ENCODE measurements around the gene CCDC183. TPM values are rescaled to one million over a fixed set of nuclear protein-coding genes. Genes with fewer than 3 reads are reported as not detected.

CCDC183 gene
- total RNA-seq, 1 experiment from 2014 or later, result not detected

DNA sequence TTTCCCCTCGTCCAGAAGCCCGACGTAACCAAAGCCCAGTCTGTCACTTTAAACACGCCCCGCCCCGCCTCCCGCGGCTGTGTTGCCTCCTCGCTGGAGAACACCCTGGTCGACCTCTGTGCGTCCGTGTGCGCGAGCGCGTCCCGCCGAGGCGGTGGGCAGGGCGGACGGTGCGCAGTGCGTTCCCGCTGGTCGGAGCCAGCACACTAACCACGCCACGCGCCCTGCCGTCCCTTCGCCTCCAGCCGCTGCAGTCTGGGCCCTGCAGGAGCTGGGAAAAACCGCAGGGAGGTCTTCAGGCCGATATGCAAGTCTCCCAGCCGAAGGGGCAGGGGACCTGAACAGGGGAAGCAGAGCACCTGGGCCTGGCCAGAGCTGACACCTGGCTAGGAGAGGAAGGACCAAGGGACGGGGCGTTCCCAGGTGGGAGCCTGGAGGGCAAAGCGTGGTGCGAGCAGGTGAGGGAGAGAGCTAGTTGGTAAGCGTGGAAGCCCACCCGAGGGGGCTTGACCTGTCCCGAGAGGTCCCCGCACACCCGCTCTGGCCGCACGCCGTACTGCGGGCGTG, 51.8 kb downstream of the CCDC183 start:
- peak overlapping the region; percentile 79 for H3K4me3 ChIP-seq (ENCODE audit: low read length)
- H3K9me2 ChIP-seq (replicated peaks; ENCODE audit: insufficient read depth, low read length), result no peaks in the 10 kb centered on the region
- no peaks in the 10 kb centered on the region for H3K9me3 ChIP-seq (ENCODE audit: low read length)
- H3K79me2 ChIP-seq (ENCODE audit: low read length), result no peaks in the 10 kb centered on the region
- no peaks in the 10 kb centered on the region for H3K27me3 ChIP-seq (ENCODE audit: low read length)
- H2AFZ ChIP-seq (ENCODE audit: low read length), result no peak overlapping the region
- H3K9ac ChIP-seq (ENCODE audit: low read length), result peak overlapping the region; percentile 73
- peaks cover 23% of the 10 kb centered on the region for H3K4me1 ChIP-seq (ENCODE audit: low read length)
- H3K27ac ChIP-seq (ENCODE audit: low read length), result peak overlapping the region; percentile 63
- DNase-seq, result peak; percentile 94
- H3K36me3 ChIP-seq (ENCODE audit: insufficient read depth, low read length), result peaks cover 3% of the 10 kb centered on the region; the same call in 1 of the 2 replicates
- H4K20me1 ChIP-seq (ENCODE audit: insufficient read depth, low read depth, low read length), result peaks cover 13% of the 10 kb centered on the region
- peak overlapping the region; percentile 74 for H3K4me2 ChIP-seq (ENCODE audit: low read depth, low read length, poor library complexity, severe bottlenecking)

DNA sequence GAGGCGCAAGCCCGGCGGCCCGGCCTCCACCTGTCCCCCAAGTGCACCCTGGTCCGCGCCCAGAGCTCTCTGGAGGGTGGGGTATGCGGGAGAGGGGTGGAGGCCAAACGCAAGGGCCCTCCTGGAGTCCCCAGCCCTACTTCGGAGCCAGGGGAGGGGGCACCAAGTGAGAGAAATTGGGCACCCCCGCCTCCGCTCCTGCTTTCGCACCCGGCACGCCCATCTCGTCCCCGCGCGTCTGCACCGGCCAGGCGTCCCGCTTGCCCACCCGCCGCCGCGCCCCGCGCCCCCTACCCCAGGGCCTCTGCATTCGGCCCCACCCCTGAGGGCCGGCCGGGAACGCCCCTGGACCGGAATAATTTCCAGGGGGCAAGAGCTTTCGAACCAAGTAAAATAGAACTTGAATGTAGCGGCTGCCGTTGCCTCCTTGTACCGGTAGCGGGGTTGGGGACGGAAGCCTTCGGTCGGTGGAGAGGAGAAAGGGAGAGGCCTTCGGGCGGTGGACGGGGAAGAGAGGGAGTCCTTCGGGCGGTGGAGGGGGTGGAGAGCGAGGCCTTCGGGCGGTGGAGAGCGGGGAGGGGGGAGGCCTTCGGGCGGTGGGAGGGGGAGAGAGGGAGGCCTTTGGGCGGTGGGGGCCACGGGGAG, 52.4 kb downstream of the CCDC183 start:
- no peaks in the 10 kb centered on the region for H3K27me3 ChIP-seq (ENCODE audit: low read length)
- H3K4me1 ChIP-seq (ENCODE audit: low read length), result peaks cover 17% of the 10 kb centered on the region
- H3K36me3 ChIP-seq (ENCODE audit: insufficient read depth, low read length), result peaks cover 3% of the 10 kb centered on the region; the same call in 1 of the 2 replicates
- peak overlapping the region; percentile 74 for H3K4me2 ChIP-seq (ENCODE audit: low read depth, low read length, poor library complexity, severe bottlenecking)
- H2AFZ ChIP-seq (ENCODE audit: low read length), result no peak overlapping the region
- H3K4me3 ChIP-seq (ENCODE audit: low read length), result peak overlapping the region; percentile 79
- peak overlapping the region; percentile 73 for H3K9ac ChIP-seq (ENCODE audit: low read length)
- no peaks in the 10 kb centered on the region for H3K9me2 ChIP-seq (replicated peaks; ENCODE audit: insufficient read depth, low read length)
- no peaks in the 10 kb centered on the region for H3K9me3 ChIP-seq (ENCODE audit: low read length)
- H3K79me2 ChIP-seq (ENCODE audit: low read length), result no peaks in the 10 kb centered on the region
- peaks cover 13% of the 10 kb centered on the region for H4K20me1 ChIP-seq (ENCODE audit: insufficient read depth, low read depth, low read length)
- peak; percentile 80 for DNase-seq
- H3K27ac ChIP-seq (ENCODE audit: low read length), result peak overlapping the region; percentile 63

DNA sequence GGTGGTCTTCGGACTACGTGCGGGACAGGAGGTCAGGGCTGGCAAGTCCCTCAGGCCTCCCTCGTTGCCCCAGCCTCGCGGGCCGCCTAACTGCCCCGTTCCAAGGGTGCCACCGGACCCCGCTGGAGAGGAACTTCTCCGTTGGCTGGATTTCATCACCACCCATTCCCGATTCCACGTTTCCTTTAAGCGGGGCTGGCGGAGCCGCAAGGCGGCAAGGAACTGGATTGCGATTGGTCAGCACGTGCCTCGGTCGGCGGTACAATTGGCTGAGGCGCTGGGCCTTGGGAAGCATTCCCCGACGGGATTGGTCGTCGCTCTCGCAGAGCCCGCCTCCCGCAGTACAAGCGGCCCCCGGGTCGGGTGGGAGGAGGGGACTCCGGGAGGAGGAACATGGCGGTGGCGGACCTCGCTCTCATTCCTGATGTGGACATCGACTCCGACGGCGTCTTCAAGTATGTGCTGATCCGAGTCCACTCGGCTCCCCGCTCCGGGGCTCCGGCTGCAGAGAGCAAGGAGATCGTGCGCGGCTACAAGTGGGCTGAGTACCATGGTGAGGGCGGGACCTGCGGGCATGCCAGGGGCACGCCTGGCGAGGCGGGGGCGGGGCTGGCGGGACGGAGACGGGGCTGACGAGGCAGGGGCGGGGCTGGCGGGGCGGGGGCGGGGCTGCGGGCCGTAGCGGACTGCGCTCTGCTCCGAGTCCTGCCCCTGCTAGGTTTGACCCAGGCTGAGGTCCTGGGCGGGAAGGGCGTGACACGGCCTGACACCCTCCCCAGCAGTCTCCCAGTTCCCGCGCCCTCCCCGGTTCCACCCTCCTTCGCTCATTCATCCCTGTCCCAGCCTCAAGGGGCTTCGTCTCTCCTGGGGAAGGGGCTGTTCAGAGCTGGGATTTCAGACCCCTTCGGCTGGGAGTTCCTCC, 53.2 kb downstream of the CCDC183 start, which contains the start of gene PHPT1:
Gene PHPT1 (plus strand): TSS at position 372 of the 922 bp plus-strand sequence. CDS start 22 bp downstream, at position 394.
- peak; percentile 99 for DNase-seq
- no peaks in the 10 kb centered on the region for H3K27me3 ChIP-seq (ENCODE audit: low read length)
- H2AFZ ChIP-seq (ENCODE audit: low read length), result no peak within 1 kb of the TSS
- H3K9ac ChIP-seq (ENCODE audit: low read length), result peak within 1 kb of the TSS; percentile 73
- no peaks in the 10 kb centered on the region for H3K9me2 ChIP-seq (replicated peaks; ENCODE audit: insufficient read depth, low read length)
- peak within 1 kb of the TSS; percentile 74 for H3K4me2 ChIP-seq (ENCODE audit: low read depth, low read length, poor library complexity, severe bottlenecking)
- H3K79me2 ChIP-seq (ENCODE audit: low read length), result no peaks in the 10 kb centered on the region
- H4K20me1 ChIP-seq (ENCODE audit: insufficient read depth, low read depth, low read length), result peaks cover 13% of the 10 kb centered on the region
- H3K4me1 ChIP-seq (ENCODE audit: low read length), result peaks cover 15% of the 10 kb centered on the region
- peak within 1 kb of the TSS; percentile 63 for H3K27ac ChIP-seq (ENCODE audit: low read length)
- no peaks in the 10 kb centered on the region for H3K9me3 ChIP-seq (ENCODE audit: low read length)
- peak within 1 kb of the TSS; percentile 79 for H3K4me3 ChIP-seq (ENCODE audit: low read length)
- peaks cover 3% of the 10 kb centered on the region; the same call in 1 of the 2 replicates for H3K36me3 ChIP-seq (ENCODE audit: insufficient read depth, low read length)

DNA sequence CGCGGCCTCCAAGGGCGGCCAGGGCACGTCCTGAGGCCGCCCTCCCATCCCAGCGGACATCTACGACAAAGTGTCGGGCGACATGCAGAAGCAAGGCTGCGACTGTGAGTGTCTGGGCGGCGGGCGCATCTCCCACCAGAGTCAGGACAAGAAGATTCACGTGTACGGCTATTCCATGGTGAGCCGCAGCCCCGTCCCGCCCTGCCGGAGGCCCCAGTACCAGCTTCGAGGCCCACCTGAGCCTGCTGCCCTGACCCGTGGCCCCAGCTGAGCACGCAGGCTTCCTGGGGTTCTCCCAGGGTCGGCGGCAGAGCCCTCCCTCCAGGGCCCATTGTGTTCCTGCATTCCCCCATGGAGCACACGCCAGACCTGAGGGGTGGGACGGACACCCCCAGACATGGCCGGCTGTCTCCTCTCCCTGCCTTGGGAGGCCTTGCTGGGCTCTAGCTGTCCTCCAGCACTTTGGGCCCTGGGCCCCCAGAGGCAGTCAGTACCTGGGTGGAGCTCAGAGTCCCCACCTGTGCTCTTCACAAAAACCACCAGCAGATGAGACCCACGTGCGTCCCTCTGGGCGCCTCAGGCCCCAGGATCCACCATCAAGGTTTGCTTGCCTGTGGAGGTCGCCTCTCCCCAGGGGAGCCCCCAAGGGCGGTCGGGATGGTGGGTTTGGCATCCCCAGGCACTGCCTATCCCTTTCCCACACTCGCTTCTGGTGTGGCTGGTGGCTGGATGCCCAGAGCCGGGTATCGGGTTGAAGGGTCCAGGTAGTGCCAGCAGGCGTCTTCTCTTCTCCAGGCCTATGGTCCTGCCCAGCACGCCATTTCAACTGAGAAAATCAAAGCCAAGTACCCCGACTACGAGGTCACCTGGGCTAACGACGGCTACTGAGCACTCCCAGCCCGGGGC, 54.1 kb downstream of the CCDC183 start:
- Histone ChIP-seq H3K27me3 (ENCODE audit: low read length) (no peaks in the 10 kb centered on the region), H3K9me2 (replicated peaks; ENCODE audit: insufficient read depth, low read length) (no peaks in the 10 kb centered on the region), H3K4me2 (ENCODE audit: low read depth, low read length, poor library complexity, severe bottlenecking) (peak overlapping the region; percentile 74), H3K9me3 (ENCODE audit: low read length) (no peaks in the 10 kb centered on the region), H3K9ac (ENCODE audit: low read length) (peak overlapping the region; percentile 65), H3K27ac (ENCODE audit: low read length) (no peak overlapping the region), H3K79me2 (ENCODE audit: low read length) (no peaks in the 10 kb centered on the region), H3K36me3 (ENCODE audit: insufficient read depth, low read length) (peaks cover 3% of the 10 kb centered on the region; the same call in 1 of the 2 replicates), H4K20me1 (ENCODE audit: insufficient read depth, low read depth, low read length) (peaks cover 13% of the 10 kb centered on the region), H3K4me1 (ENCODE audit: low read length) (peaks cover 15% of the 10 kb centered on the region), H2AFZ (ENCODE audit: low read length) (no peak overlapping the region), H3K4me3 (ENCODE audit: low read length) (peak overlapping the region; percentile 79)
- DNase-seq, result no peak

DNA sequence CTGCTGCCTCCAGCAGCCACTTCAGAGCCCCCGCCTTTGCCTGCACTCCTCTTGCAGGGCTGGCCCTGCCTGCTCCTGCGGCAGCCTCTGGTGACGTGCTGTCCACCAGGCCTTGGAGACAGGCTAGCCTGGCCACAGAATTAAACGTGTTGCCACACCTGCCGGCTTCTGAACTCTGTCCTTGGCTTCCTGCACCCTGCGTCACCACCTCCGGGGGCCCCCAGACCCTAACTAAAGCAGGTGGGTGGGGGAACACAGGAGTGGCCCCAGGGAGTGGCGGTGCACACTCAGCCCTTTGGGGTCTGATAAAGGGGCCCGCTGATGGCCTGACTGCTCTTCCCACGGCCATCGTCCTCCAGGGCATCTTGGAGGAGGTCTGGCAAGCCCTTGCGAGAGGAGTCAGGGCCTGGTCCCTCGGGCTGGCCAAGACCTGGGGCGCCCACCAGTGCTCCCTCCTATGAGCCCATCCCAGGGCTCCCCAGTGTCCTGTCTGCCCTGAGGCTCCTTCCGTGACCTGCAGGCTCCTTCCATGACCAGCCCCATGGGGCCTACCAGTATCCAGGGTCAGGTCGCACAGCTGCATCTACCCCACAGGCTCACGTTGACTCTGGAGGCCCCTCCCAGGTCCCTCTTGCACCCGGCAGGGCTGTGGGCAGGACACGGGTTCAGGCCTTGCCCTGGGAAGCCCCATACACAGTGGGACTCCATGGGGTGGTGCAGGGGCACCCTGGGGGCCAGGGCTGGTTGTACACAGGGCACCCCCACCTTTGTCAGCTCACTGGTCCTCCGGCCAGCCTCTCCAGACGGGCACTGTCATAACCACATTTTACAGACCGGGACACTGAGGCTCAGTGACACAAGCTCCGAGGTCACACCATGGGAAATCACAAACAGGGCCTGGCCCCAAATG, 55.0 kb downstream of the CCDC183 start:
- Histone ChIP-seq H3K79me2 (ENCODE audit: low read length) (no peaks in the 10 kb centered on the region), H2AFZ (ENCODE audit: low read length) (no peak overlapping the region), H3K4me2 (ENCODE audit: low read depth, low read length, poor library complexity, severe bottlenecking) (no peak overlapping the region), H3K4me1 (ENCODE audit: low read length) (peaks cover 15% of the 10 kb centered on the region), H3K9ac (ENCODE audit: low read length) (no peak overlapping the region), H4K20me1 (ENCODE audit: insufficient read depth, low read depth, low read length) (peaks cover 13% of the 10 kb centered on the region), H3K4me3 (ENCODE audit: low read length) (no peak overlapping the region), H3K9me3 (ENCODE audit: low read length) (no peaks in the 10 kb centered on the region), H3K27ac (ENCODE audit: low read length) (no peak overlapping the region), H3K9me2 (replicated peaks; ENCODE audit: insufficient read depth, low read length) (no peaks in the 10 kb centered on the region), H3K36me3 (ENCODE audit: insufficient read depth, low read length) (peaks cover 3% of the 10 kb centered on the region; the same call in 1 of the 2 replicates), H3K27me3 (ENCODE audit: low read length) (no peaks in the 10 kb centered on the region)
- no peak for DNase-seq

DNA sequence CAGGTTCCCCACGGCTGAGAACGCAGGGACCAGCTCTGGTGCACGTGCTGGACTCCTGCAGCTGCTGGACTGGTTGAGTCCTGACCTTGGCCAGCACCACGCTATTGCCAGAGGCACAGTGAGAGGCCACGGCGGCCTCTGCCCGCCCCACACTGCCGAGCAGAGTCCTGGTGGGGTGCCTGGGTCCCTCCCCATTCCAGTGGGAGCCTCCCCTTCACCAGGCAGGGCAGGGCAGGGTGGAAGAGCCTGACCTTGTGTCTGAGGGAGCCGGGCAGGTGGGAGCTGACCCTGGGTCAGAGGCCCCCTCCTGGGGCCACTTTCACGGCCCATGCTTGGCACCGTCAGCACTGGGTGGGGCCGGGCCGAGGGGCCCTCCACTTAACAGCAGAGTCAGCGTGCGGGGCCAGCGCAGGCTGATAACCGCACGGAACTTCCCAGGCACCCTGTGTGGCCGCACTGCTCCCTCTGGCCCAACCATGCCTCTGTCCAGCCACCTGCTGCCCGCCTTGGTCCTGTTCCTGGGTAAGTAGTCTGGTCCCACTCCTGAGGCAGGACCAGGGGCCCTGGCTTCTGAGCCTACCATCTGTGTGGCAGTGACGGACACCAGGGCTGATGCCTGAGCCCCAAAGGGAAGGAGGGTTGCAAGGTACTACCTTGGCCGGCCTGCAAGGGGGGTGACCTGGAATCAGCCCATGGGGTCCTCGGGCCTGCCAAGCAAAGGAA, 56.0 kb downstream of the CCDC183 start, which contains the start of gene MAMDC4:
Gene MAMDC4 (plus strand): TSS at position 406 of the 723 bp plus-strand sequence. CDS start 71 bp downstream, at position 477.
- Histone ChIP-seq H3K79me2 (ENCODE audit: low read length) (no peaks in the 10 kb centered on the region), H3K36me3 (ENCODE audit: insufficient read depth, low read length) (peaks cover 3% of the 10 kb centered on the region; the same call in 1 of the 2 replicates), H3K27me3 (ENCODE audit: low read length) (no peaks in the 10 kb centered on the region), H2AFZ (ENCODE audit: low read length) (no peak within 1 kb of the TSS), H3K9ac (ENCODE audit: low read length) (no peak within 1 kb of the TSS), H4K20me1 (ENCODE audit: insufficient read depth, low read depth, low read length) (peaks cover 13% of the 10 kb centered on the region), H3K4me3 (ENCODE audit: low read length) (no peak within 1 kb of the TSS), H3K4me2 (ENCODE audit: low read depth, low read length, poor library complexity, severe bottlenecking) (no peak within 1 kb of the TSS), H3K4me1 (ENCODE audit: low read length) (peaks cover 15% of the 10 kb centered on the region), H3K9me3 (ENCODE audit: low read length) (no peaks in the 10 kb centered on the region), H3K9me2 (replicated peaks; ENCODE audit: insufficient read depth, low read length) (no peaks in the 10 kb centered on the region), H3K27ac (ENCODE audit: low read length) (no peak within 1 kb of the TSS)
- DNase-seq, result no peak
